Uterus (tissue), 2 donors: ENCODE measurements around the gene KMT2C.
"Not testable (repeated sequence)": the region's sequence is repeated elsewhere in the genome, so short reads cannot be mapped to it uniquely, and the experiment has no call there.

Source experiments
- CTCF ChIP-seq, 4 experiments: fragments of 200-600 bp in 2 of 4; fragments of 450-650 bp in 2 of 4; sonication (generic) in 2 of 4; IDR thresholded peaks; one replicate each; pipeline ENCODE4 v1.5.1; 2016 to 2019; ENCODE audit warnings: antibody characterized with exemption in 4 of 4, mild to moderate bottlenecking in 2 of 4, moderate library complexity in 1 of 4
- POLR2A ChIP-seq, 2 donors: fragments of 450-650 bp; IDR thresholded peaks; one replicate each; pipeline ENCODE4 v1.6.1; 2016; ENCODE audit warnings: antibody characterized with exemption in 2 of 2, mild to moderate bottlenecking in 1 of 2, moderate library complexity in 1 of 2

- not testable (repeated sequence) for TF ChIP-seq CTCF, POLR2A (IDR thresholded peaks at IDR 0.05)
These were observed 158.1 kb downstream of the KMT2C start for GRCh38 chr7:152277687-152278086.
